Fibroblast of mammary gland (primary cell): ENCODE results near the gene CTSZ.

Experiments
- DNase-seq: peaks from one replicate; pipeline ENCODE4 v3.0.0-alpha.2; 2010; ENCODE audit warnings: low read depth
- H3K4me3 ChIP-seq: 2 replicates; pipeline ENCODE4 v1.5.1; 2011; ENCODE audit warnings: low read depth, mild to moderate bottlenecking, low read length, moderate library complexity; ENCODE audit not compliant: control insufficient read depth
- CTCF ChIP-seq: conservative IDR thresholded peaks from 2 replicates; pipeline ENCODE4 v1.5.1; 2011; ENCODE audit warnings: low read depth, low read length, inconsistent platforms; ENCODE audit not compliant: control insufficient read depth, insufficient read depth

Gene CTSZ

GRCh38 chr20:59032023-59032712 lies 25.1 kb upstream of the CTSZ start, which contains the start of gene ATP5F1E:
ATP5F1E (minus strand) TSS chr20:59032335; CDS start chr20:59032251, 84 bp downstream.
- peak within 1 kb of the TSS; percentile 68 for H3K4me3 ChIP-seq
- peak; percentile 85 for DNase-seq
- TF ChIP-seq CTCF: no peak

DNA sequence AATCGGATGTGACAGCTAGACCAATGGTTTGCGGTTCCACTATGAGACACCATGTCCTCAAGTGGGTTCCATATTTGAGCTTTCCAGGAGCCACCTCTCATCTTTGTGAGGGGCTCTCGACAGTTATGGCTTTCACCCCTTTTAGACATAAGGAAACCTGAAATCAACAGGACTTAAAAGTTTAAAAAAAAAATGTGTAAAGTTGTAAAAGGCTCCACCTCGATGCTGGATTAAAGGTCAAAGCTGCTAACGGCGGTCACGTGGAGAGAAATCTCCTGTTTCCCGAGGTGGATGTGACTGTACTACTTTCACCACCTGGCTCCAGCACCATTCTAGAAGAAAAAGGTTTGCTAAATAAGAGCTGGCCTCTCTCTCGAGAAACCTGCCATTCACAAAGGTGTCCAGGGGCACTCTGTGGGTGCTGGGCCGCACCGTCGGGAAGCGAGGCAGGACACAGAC lies 24.5 kb upstream of the CTSZ start:
- no peak for TF ChIP-seq CTCF
- peak overlapping the region; percentile 68 for H3K4me3 ChIP-seq
- DNase-seq: peak; percentile 11

DNA sequence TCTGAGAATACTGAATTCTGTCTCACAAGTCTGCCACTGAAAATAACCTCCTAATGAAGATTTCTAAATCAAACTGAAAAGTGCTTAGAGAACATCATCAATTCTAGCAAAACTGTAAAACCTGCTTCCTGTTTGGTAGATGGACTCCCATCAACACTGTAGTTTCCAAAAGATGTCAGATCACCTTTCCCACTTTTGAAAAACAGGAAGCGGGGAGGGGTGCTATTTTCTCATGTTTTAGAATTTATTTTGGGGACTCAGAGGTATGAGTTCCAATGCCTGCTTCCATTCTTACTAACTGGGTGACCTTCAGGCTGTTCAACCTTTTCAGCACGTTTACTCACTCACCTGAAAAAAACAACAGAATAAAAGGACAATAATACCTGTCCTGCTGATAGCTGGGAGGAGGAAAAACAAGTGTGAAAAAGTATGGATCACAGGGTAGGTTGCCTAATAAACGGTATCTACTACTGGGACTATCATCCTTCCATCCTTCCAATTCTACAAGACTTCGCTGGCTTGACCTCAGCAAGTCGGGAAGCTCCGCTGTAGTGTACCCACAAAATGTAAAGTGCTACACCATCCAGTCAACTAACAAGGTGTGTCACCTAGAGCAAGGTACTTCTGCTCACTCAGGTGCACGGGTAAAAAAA lies 24.0 kb upstream of the CTSZ start:
- peak; percentile 3 for DNase-seq
- peak overlapping the region; percentile 68 for H3K4me3 ChIP-seq
- TF ChIP-seq CTCF: no peak

DNA sequence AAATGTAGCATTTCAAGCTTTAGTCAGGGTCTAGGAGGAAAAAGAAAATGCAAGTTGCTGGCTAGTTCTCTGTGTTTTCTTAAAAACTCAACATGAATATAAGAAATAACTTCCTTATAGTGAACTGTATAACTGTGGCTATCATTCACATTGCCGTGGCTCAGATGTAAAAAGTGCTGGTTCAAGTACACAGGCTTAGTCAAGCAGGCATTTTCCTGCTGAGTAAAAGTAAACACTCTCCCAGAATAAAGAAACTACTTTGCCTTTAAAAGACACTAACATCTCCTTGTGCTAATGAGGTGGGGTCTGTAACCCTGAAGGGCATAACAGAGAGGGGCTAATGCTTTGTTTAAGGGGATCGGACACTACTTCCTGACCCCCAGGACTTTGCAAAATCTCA lies 21.8 kb upstream of the CTSZ start:
- TF ChIP-seq CTCF: no peak
- no peak overlapping the region for H3K4me3 ChIP-seq
- DNase-seq: no peak

- TF ChIP-seq CTCF: no peak
- peak; percentile 77 for DNase-seq
- H3K4me3 ChIP-seq: no peak overlapping the region
Observed at GRCh38 chr20:59027741-59028320, 20.8 kb upstream of the CTSZ start.

DNA sequence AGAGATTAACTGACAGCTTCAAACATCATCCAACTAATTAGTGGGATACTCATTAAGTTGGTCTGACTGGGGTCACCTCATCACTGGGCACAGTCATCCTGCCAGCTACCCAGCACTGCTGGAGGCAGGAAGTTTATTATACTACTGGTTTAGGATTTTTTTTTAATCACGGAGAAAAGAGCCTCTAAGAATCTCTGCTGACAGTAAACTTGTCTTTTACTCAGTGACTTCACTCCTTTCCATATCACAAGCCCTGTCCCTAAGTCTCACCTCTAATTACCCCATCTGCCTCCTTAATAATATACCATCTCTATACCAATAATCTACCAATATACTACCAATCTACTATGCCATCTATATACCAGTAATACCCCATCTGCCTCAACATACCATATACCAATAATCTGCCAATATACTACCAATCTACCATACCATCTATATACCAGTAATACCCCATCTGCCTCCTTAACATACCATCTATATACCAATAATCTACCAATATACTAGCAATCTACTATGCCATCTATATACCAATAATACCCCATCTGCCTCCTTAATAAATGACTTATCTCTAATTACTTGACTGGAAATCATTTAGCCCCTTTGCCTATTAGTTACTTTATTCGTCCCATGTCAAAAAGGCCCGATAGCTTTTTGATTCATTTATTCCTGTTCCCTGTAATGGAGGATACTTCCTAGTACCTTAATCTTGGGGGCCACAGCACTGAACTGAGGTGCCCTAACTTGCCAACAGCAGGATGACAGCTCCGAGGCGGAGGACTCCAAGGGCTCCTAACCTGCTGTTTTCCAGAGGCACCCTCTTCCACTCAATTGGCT lies 20.1 kb upstream of the CTSZ start:
- DNase-seq: no peak
- H3K4me3 ChIP-seq: no peak overlapping the region
- TF ChIP-seq CTCF: no peak
